Bronchial epithelial cell (primary cell): ENCODE data around the gene ADGRG1. TPM values are rescaled to one million over a fixed set of nuclear protein-coding genes. Genes with fewer than 3 reads are reported as not detected.

Experiments
- DNase-seq: peaks from one replicate; pipeline ENCODE4 v3.0.0-alpha.2; 2010; ENCODE audit warnings: low read depth
- FAIRE-seq: peaks from 2 replicates; lab custom pipeline; 2011; peaks lifted over from hg19 to GRCh38; lab: Jason Lieb, UNC
- H3K27me3 ChIP-seq: 2 replicates; pipeline ENCODE4 v1.5.1; 2011; ENCODE audit warnings: low read length; ENCODE audit not compliant: control insufficient read depth, insufficient read depth
- H3K36me3 ChIP-seq: 2 replicates; pipeline ENCODE4 v1.5.1; 2011; ENCODE audit warnings: low read length; ENCODE audit not compliant: control insufficient read depth, insufficient read depth
- H3K4me3 ChIP-seq: 2 replicates; pipeline ENCODE4 v1.5.1; 2011; ENCODE audit warnings: mild to moderate bottlenecking, low read depth, low read length, control low read depth
- total RNA-seq: library from RNA; depleted of rRNA; stranded (reverse); fragments of >200 nt; gene quantifications from 2 replicates; pipeline ENCODE4 v1.2.1, GENCODE V29; 2014
- TF ChIP-seq, protein P1 (sequence below): IDR thresholded peaks from 2 replicates; pipeline ENCODE4 v1.5.1; 2011; ENCODE audit warnings: mild to moderate bottlenecking, moderate library complexity, low read length, control low read depth, inconsistent platforms; ENCODE audit not compliant: insufficient read depth, severe bottlenecking

The ADGRG1 gene
- total RNA-seq, 1 donor from 2014 or later, result 21.1 TPM

DNA sequence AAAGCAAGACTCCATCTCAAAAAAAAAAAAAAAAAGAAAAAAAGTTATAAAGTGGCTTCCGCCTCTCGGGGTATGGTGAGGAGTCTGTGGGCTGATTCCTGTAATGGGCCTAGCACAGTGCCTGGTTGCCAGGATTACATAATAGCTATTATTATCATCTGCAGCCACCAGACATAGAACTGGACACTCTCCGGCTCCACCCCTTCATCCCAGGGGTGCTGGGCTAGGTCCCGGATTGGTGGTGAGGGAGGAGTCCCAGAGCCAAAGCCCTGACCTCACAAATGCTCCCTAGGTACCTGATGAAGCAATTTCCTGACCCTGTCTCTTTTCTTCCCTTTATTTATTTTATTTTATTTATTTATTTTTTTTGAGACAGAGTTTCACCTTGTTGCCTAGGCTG is 11.6 kb upstream of the ADGRG1 start:
- Histone ChIP-seq H3K4me3 (no peak overlapping the region), H3K27me3 (no peaks in the 10 kb centered on the region), H3K36me3 (peaks cover 2% of the 10 kb centered on the region)
- TF ChIP-seq, protein P1, sequence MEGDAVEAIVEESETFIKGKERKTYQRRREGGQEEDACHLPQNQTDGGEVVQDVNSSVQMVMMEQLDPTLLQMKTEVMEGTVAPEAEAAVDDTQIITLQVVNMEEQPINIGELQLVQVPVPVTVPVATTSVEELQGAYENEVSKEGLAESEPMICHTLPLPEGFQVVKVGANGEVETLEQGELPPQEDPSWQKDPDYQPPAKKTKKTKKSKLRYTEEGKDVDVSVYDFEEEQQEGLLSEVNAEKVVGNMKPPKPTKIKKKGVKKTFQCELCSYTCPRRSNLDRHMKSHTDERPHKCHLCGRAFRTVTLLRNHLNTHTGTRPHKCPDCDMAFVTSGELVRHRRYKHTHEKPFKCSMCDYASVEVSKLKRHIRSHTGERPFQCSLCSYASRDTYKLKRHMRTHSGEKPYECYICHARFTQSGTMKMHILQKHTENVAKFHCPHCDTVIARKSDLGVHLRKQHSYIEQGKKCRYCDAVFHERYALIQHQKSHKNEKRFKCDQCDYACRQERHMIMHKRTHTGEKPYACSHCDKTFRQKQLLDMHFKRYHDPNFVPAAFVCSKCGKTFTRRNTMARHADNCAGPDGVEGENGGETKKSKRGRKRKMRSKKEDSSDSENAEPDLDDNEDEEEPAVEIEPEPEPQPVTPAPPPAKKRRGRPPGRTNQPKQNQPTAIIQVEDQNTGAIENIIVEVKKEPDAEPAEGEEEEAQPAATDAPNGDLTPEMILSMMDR, result no peak
- DNase-seq (no peak), FAIRE-seq (no peak)

DNA sequence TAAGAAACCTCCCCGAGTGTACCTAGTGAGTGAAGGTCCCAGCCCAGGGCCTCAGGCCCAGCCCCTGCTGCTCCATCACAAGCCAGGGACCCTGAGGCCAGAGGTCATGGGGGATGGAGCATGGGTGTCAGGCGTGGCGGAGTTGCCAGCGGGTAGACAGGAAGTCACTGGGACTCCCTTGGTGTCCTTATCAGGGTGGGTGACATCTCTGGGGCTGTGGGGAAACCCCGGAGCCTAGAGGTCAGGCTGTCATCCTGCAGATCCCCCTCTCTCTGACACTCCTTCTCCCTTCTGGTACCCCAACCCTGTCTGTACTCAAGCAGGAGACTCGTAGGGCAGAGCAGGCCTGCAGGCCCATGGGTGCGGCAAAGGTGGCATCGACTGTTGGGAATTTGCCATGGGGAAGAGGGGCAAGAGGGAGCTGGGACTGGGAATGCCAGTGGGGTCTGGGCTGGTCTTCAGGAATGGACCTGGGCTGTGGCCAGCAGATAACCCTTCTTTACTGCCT is 10.8 kb upstream of the ADGRG1 start:
- no peak for FAIRE-seq
- TF ChIP-seq, protein P1, result no peak
- no peak for DNase-seq
- Histone ChIP-seq H3K4me3 (no peak overlapping the region), H3K36me3 (peaks cover 6% of the 10 kb centered on the region), H3K27me3 (no peaks in the 10 kb centered on the region)

DNA sequence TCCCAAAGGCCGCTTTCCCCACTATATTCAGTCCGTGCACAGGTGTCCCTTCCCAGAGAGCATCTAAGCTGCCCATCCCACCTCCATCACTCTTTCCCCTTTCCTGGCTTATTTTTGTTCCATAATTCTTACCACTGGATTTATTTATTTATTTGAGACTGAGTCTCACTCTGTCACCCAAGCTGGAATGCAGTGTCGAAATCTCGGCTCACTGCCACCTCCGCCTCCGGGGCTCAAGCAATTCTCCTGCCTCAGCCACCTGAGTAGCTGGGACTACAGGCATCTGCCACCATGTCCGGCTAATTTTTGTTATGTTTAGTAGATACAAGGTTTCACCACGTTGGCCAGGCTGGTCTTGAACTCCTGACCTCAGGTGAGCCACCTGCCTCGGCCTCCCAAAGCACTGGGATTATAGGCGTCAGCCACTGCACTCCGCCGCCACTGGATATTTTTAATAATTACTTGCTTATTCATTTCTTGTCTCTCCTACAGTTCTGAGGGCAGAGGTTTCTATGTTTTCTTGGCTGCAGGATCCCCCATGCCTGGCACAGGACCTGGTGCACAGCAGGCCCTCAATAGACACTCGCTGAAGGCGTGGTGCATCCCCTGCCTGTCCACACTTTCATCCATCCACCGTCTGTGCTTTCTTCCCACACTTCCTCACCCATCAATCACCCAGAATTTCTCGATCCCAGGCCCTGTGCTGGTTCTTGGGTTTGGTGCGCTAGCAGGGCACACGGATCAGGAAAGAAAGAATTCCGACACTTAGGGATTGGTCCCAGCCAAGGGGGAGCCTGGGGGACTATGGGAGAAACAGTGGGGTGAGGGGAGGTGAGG is 9.9 kb upstream of the ADGRG1 start:
- Histone ChIP-seq H3K27me3 (no peaks in the 10 kb centered on the region), H3K36me3 (peaks cover 6% of the 10 kb centered on the region), H3K4me3 (no peak overlapping the region)
- TF ChIP-seq, protein P1, result no peak
- peak; percentile 69 for DNase-seq
- no peak for FAIRE-seq

DNA sequence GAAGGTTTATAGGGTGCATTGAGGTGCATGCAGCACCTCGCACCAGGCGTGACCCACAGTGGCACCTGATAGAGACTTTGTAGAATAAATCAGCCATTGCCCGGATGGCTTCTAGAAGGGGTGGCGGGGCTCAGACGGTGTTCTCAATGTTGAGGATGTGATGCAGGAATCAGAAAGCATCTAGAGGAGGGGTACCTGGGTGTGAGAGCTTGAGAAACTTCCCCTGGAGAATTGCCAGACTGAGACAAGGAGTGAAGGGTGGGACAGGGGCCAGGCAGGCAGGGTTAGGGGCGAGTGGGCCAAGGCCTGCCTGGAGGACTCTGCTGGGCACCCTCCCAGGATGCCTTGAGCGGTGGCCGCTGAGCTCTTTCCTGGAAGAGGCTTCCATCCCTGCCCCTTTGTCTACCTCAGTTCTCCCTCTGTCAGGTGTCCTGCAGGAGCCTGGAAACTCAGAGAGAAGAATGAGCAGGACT is 9.3 kb upstream of the ADGRG1 start:
- no peak overlapping the region for H3K4me3 ChIP-seq
- H3K36me3 ChIP-seq, result peaks cover 6% of the 10 kb centered on the region
- FAIRE-seq, result no peak
- no peak for DNase-seq
- H3K27me3 ChIP-seq, result no peaks in the 10 kb centered on the region
- TF ChIP-seq, protein P1, result no peak

DNA sequence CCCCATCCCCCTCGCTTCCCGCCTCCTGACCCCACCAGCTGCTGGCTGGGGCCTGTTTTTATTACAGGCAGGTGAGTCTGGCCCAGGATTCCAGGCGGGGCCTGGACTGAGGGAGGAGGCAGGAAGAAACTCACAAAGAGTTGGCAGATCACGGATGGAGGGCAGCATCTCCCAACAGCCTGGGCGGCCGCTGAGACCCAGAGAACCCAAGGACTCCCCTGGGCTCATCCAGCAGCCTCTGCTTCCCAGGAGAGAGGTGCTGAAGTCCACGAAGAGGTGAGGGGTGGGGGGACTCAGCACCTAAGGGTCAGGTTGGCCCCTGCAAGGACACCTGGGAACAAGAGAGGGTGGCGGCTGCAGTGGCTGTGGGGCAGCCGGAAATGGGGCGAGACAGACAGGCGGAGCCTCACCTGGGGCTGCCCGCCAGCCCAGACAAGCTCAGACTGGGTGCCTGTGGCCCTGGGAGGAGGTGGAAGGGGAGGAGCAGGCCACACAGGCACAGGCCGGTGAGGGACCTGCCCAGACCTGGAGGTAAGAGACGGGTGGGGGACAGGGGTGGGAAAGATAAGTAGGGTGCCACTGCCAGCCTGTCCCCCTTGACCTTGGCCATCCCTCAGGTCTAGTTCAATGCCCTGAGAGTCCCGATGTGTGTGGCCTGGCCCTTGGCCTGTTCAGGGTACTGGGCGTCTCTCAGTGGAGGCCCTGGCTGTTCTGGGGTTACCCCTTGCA is 8.7 kb upstream of the ADGRG1 start:
- TF ChIP-seq, protein P1, result no peak
- Histone ChIP-seq H3K36me3 (peaks cover 8% of the 10 kb centered on the region), H3K27me3 (no peaks in the 10 kb centered on the region), H3K4me3 (peak overlapping the region; percentile 56)
- FAIRE-seq, result no peak
- peak; percentile 89 for DNase-seq
